GM19239 (cell line): ENCODE measurements around the gene PTPN12.

ENCODE experiments used
- DNase-seq: peaks from one replicate; pipeline ENCODE4 v3.0.0; 2011; ENCODE audit warnings: low spot score; ENCODE audit not compliant: insufficient read length
- FAIRE-seq: peaks from 2 replicates; lab custom pipeline; 2011; peaks lifted over from hg19 to GRCh38; lab: Jason Lieb, UNC

Gene PTPN12

DNA sequence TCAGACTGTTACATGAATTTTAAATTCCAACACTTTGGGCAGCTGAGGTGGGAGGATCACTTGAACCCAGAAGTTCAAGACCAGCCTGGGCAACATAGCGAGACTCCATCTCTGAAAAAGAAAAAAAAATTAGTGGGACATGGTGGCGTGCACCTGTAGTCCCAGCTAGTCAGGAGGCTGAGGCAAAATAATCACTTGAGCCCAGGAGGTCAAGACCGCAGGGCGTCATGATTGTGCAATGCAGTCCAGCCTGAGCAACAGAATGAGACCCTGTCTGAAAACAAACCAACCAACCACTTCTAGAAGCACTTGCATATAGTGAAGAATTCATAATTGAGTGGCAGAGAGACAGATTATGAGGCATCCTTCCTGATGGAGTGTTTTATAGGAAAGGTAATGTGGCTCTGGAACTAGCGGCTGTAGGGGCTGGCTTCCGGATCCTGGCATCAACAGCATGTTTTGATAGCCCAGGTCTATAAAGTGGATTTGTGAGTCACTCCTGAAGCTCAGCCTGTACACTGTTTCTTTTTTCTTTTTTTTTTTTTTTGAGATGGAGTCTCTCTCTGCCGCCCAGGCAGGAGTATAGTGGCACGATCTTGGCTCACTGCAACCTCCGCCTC, 118.9 kb downstream of the PTPN12 start:
- FAIRE-seq (no peak), DNase-seq (no peak)

DNA sequence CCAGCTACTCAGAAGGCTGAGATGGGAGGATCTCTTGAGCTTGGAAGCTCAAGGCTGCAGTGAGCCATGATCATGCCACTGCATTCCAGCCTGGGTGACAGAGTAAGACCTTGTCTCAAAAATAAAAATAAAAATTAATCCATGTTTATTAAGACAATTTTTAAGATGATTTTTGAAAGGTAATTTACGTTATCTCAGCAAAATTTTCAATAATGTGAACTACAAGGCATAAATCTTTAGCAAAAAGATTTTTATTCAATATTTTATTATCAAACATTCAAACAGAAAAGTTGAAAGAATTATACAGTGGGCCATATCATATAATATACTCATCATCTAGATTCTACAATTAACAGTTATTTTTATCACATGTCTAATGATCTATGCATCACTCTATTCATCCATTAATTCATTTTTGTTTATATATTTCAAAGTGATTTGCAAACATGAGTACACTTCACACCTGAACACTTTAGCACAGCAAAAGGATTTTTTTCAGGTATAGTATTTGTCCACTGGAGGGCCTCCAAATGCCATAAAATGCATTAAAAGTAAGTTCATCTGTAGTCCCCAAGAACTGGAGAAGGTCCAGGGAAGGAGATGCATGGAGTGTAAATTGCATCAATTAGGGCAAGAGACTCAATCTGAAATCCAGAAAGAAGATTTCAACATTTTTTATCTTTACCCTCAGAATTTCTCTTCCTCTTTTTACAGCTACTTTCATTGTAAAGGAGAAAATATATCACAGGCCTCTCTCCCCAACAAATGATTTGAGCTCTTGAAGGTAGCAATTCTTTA, 120.5 kb downstream of the PTPN12 start:
- peak; percentile 85 for FAIRE-seq
- DNase-seq = peak; percentile 18

DNA sequence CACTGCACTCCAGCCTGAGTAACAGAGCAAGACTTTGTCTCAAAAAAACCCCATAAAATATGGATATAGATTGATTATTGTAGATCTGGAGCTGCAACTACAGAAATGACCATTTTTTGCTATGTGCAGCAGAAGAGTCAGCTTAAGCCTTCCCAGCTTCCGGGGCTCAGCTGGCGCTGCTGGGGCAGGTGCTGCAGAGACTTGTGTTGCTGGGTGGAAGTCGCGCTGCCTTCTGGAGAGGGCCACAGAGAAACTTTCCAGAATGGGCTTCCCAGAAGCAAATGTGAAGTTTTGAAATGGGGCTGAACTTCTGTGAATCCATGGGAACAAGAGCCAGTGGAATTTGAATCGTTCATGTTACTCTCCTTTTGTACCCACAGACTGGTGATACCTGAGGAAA, 121.8 kb downstream of the PTPN12 start:
- DNase-seq = no peak
- FAIRE-seq = no peak

DNA sequence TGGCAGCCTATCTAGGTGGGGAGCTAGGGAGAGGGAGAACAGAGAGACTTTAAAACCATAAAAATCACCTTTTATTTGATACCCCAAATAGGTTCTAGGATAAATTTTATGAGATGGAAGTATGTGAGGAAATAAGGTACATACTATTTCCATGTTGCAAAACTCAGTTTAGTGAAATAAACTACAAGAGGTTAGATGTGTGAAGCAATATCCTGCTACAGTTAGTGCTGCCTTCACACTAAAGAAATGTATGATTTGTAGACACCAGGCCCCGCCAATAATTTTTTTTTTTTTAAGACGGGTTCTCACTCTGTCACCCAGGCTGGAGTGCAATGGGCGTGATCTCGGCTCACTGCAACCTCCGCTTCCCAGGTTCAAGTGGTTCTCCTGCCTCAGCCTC, 124.7 kb downstream of the PTPN12 start:
- DNase-seq (no peak), FAIRE-seq (no peak)

DNA sequence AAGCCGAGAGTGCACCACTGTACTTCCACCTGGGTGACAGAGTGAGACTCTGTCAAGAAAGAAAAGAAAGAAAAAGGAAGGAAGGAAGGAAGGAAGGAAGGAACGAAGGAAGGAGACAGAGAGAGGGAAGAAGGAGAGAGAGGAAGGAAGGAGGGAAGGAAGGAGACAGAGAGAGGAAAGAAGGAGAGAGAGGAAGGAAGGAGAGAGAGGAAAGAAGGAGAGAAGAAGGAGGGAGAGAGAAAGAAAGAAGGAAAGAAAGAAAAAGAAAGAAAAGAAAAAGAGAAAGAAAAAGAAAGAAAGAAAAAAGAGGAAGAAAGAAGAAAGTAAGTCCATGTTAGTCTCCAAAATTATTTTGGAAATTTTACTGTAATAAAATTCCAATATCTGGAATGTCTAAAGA, 125.8 kb downstream of the PTPN12 start:
- FAIRE-seq (no peak), DNase-seq (no peak)

DNA sequence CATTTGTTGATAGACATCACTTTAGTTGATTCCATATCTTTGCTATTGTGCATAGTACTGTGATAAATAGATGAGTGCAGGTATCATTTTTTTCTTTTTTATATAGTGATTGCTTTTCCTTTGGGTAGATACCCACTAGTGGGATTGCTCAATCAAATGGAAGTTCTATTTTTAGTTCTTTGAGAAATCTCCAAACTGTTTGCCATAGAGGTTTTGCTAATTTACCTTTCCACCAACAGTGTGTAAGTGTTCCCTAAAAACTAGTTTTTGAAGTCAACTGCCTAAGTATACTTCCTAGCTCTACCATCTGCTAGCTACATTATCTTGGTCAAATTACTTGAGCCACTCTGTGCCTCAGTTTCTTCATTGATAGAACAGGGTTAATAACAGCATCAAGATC, 127.6 kb downstream of the PTPN12 start:
- no peak for DNase-seq
- no peak for FAIRE-seq

DNA sequence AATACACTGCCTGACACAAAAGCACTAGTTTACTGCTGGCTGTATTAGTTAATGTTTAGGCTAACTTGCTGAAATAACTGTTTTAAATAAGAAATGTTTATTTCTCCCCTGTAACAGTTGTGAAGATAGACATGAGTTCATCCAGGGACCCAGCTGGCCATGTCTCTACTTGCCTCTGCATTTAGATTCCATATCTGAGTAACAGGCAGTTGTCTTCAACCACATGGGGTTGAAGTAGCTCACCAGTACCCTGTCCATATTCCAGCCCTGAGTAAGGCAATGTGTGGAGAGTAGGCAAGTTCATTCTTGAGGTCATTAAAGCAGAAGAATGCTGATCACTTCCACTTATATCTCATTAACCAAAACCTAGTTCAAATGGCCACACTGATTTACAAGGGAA, 128.1 kb downstream of the PTPN12 start:
- FAIRE-seq (no peak), DNase-seq (no peak)

DNA sequence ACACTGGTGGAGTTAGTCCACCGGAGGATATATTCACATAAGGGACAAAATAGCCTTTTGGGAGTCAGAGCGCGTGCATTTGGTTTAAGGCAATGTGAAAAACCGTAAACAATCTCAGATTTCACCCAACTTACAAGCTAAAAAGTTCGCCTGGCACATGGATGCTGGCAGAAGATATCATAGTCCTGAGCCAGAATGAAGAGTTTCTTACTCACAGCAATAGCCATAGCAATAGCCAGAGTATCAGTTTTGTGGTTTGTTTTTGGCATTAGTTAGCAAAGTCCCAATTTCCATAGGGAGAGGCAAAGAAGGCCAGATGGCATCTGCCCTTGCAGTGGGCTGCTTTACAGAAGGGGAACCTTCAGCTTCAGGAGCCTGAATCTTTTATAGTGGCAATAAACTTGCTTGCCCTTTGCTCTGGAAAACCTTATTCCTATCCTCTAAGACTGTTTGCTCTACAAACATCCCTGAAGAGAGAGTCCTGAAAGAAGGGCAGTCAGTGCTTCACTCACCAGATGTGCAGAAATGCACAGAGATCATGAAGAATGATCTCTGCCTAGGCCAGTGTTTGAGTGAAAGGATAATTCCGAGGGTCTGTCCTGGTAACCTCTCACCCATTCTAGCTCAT, 130.5 kb downstream of the PTPN12 start:
- DNase-seq = no peak
- FAIRE-seq = no peak

DNA sequence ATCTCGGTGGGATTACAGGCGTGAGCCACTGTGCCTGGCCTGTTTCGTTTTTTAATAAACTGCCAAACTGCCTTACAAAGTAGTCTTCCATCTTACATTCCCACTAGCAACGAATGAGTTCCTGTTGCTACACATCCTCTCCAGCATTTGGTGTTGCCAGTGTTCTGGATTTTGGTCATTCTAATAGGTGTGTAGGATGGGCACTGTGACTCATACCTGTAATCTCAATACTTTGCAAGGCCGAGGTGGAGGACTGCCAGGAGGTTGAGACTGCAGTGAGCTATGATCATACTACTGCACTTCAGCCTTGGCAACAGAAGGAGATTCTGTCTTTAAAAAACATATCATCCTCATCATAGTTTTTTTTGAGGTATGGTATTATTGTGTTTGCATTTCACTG, 137.8 kb downstream of the PTPN12 start:
- no peak for DNase-seq
- FAIRE-seq = no peak

DNA sequence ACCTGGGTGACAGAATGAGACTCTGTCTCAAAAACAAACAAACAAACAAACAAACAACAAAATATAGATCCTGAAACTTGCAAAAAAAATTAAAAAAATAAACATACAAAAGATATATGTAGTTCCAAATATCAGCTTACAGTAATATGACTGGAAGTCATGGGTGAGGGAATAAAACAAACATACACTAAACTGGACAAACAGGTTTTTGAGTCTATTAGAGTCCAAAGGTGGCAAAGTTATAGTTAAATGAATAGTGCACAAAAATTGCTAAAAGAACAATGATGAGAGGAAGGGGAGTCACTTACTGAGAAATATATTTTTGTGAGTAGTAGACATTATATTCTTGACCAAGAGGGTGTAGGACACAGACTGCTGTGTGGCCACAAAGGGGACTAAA, 142.5 kb downstream of the PTPN12 start:
- DNase-seq (no peak), FAIRE-seq (no peak)

DNA sequence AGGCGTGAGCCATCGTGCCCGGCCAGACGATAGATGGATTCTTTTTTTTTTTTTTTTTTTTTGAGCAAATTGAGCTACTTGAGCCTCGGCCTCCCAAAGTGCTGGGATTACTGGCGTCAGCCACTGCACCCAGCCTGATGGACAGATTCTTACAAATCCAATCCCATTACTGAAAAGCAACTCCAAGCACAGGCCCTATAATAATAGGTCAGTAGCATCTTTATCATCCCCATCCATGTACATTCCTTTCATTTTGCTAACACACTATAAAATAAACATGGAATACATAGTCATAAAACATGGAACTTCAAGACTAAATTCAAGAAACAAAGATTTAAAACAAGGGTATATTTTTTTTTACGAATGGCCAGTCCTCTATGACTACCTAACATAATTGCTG, 143.2 kb downstream of the PTPN12 start:
- DNase-seq (no peak), FAIRE-seq (no peak)

DNA sequence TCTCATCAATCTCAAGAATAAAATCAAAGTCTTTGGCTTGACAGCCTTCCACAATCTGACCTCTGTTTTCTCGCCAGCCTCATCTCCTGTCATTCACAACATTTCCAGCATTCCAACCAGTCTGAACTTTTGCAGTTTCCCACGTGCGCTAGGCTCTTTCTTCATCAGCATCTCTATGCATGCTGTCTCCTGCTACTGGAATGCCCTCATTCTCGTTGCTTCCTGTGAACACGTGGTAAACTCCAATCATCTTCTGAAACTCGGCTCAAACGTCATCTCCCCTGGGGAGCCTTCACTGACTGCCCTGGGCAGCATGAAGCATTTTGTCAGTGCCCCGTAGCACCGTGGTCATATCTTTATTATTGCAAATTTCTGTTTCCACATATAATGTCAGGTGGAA, 146.9 kb downstream of the PTPN12 start:
- FAIRE-seq (no peak), DNase-seq (no peak)

DNA sequence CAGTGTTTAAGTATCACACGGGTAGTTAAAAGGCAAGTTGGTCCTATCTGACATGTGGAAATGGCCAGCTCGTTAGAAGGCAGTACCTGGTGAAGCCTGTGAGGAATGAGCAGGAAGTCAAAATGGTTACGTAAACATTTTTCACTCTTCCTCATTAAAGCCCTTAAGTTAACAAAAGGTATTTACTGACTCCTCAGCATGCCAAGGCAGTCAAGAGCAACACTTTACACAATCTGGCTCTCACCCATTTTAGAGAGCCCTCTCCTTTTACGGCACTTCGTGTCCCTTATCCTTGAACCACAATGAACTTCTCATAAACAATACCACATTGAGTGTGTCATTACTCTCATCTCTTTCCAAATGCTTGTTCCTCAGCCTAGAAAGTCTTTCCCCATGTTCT, 148.1 kb downstream of the PTPN12 start:
- FAIRE-seq = no peak
- DNase-seq = no peak

DNA sequence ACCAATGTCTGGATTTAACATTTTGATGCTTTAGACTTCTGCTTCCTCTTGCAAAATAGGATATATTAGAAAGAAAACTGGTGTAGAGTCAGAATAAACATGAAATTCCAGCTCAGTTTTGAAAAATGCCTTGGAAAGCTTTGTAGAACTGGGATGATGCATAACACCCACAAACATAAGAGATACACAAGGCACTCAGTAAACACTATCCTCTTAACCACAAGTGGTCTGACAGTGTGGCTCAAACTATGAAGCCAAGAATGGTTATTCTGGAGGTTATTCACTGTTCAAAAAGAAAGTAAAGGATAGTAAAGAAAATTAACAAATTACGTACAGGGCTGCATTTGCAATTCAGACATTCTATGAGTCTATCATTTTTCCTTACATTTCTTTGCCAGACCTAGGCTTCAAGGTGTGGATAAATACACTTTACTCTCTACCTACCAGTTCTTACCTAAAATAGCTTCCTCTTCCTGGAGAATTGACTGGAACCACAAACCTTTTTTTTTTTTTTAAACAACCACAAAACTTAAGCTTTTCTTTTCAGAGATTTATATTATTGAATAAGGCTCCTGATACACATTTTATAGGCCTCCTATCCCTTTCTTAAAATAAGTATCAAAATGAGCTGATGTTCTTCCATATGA, 150.1 kb downstream of the PTPN12 start:
- no peak for DNase-seq
- no peak for FAIRE-seq

DNA sequence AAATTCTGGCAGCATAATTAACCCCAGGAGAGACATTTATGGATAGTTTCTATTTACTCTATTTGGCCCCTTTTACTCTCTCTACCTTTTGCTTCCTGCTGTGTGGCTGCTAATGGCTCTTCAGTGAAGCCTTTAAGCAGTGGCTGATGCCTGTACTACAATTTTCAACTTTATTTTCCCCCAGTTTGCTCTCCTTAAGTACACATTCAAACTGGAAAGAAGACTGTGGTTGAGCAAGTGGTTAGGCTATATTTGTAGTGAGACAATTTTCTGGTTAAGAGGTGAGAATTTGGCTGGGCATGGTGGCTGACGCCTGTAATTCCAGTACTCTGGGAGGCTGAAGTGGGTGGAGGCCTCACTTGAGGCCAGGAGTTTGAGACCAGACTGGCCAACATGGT, 150.7 kb downstream of the PTPN12 start:
- DNase-seq = no peak
- FAIRE-seq = peak; percentile 18
